ENCODE data around the gene BICDL2.

Gene BICDL2

DNA sequence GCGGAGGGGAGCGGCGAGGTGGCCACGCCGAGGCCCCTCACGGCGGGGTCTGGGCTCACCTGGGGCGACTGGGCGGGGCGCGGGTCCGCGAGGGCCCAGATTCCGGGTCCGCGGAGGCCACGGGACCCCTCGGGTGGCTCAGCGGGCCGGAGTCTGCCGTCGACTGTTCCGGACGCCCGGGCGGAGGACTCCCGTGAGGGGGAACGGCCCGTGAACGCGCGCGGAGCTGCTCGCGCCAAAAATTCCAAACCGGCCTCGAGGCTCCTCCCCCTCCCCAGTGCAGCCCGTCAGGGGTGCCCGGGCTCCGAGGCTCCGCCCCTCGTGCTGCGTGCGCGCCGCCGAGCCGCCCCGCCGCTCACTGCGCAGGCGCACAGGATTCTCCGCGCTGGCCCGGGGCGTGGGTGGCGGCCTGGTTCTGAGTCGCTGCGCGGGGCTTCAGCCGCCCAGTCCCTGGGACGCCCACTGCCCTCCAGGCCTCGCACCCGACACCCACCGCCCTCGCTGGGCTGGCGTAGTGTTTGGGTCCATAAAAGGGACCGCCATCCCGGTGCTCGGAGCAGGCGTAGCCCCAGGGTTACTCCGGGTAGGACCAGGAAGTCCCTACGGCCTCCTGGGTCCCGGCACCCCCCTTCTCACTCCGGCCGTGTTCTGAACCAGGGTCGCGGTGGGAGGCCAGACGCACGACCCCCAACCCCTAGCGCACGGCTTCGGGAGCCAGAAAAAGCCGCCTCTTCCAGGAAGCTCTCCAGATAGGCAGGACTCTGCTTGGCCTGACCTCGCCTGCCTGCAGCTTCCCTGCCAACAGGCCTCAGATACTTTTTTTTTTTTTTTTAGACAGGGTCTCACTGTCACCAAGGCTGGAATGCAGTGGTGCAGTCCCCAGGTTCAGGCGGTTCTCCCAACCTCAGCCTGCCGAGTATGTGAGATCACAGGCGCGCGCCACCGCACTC is 56.2 kb downstream of the BICDL2 start, which contains the start of gene PKMYT1:
TSS of gene PKMYT1 (minus strand) at position 220 of the 950 bp plus-strand sequence. CDS start 789 bp downstream, outside the sequence.
- peak; percentile 93 for DNase-seq

DNA sequence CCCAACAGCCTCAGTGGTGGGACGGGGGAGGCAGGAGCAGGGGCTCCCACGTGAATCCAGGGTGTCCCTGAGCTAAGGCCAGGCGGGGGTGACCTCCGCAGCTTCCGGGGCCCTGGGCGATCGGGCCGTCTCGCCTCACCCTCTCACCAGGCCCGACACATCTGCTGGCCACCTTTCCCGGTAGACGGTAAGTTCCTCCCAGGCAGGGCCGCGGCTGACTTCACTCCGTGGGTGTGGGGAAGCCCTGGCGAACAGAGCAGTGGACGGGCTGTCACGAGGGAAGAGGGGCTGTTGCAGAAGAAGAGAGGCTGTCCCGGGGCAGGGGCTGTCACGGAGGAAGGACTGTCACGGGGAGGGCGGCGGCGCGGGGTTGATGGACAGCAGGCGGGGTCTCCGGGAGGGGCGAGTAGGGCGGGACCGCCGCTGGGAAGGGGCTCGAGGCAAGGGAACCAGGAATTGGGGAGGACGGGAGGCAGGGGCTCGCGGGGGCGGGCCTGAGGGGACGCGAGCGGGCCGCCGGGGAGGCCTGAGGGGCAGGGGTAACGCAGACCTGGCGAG is 57.0 kb downstream of the BICDL2 start:
- no peak for DNase-seq
